OCI-LY7 (cell line): ENCODE results near the gene AOC2.

ENCODE experiments used
- CTCF ChIP-seq: fragments of 200-600 bp; sonication (generic); conservative IDR thresholded peaks from 2 replicates; pipeline ENCODE4 v1.5.1; 2014; ENCODE audit warnings: mild to moderate bottlenecking, antibody characterized with exemption, low read length, moderate library complexity, mixed read lengths
- EZH2phosphoT487 ChIP-seq: fragments of 200-600 bp; sonication (generic); IDR thresholded peaks from 2 replicates; pipeline ENCODE4 v1.6.1; 2018; ENCODE audit warnings: low read depth, borderline replicate concordance, mild to moderate bottlenecking, mixed run types, antibody characterized with exemption, low read length, moderate library complexity, mixed read lengths

- TF ChIP-seq CTCF (no peak), EZH2phosphoT487 (no peak)
Measured at GRCh38 chr17:42827472-42827871, 16.9 kb upstream of the AOC2 start.
